Limb (tissue), 2 donors: ENCODE measurements around the gene BAG3.

Experiments
- DNase-seq, 2 donors: peaks; one replicate each; pipeline ENCODE4 v3.0.0-alpha.2; 2016; ENCODE audit errors: extremely low spot score in 2 of 2

Gene BAG3

GRCh38 chr10:119725828-119726675 lies 74.9 kb downstream of the BAG3 start, which contains the start of gene INPP5F:
Gene INPP5F, plus strand, starts transcription at chr10:119726050. Its CDS starts 213 bp downstream, at chr10:119726263.
- peak; percentile 100 for DNase-seq

DNA sequence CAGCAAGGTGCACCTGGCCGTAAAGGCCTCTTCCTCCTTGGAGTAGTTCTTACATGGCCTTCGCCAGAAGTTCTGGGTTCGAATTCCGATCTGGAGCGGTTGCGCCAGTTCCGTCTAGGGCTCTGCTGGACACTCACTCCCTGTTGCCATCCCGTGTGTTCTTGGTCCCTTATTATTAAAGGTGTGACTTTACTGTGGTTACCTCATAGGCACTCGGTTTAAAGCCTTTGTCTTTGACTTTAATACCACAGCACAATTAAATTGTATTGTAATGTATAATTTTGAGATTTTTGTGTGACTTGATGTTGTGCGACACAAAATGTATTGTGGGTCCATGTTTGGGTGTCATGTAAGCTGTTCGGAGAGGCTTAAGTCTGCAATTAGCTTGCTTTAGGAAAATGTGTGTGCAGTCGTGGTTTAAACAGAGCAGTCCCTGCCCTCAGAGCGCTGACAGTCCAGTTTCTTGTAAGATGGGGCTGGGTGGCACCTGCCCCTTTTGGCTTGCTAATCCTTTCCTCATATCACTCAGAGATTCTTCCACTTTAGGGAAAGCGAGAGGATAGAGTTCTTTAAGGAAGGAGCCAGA lies 75.6 kb downstream of the BAG3 start:
- DNase-seq: no peak
